GM23338 (cell line): ENCODE results near the gene SP5. TPM values are rescaled to one million over a fixed set of nuclear protein-coding genes. Genes with fewer than 3 reads are reported as not detected.

Experiments used
- ATAC-seq: fragments of 200-7000 bp; cut with Tn5 transposase; 3 replicates; pipeline ENCODE4 v1.9.1; 2020
- DNase-seq: peaks from one replicate; pipeline ENCODE4 v3.0.0-alpha.2; 2015; ENCODE audit warnings: low spot score
- H2AFZ ChIP-seq: fragments of 200-600 bp; sonication (generic); 2 replicates; pipeline ENCODE4 v1.8.0; 2016; ENCODE audit warnings: antibody characterized with exemption, mild to moderate bottlenecking, moderate library complexity
- H3F3A ChIP-seq: fragments of 200-600 bp; sonication (generic); replicated peaks from 2 replicates; pipeline ENCODE4 v1.8.0; 2017; ENCODE audit warnings: antibody characterized with exemption, mixed run types, low read depth
- H3K27ac ChIP-seq: fragments of 200-600 bp; sonication (generic); 2 replicates; pipeline ENCODE4 v1.6.1; 2016; ENCODE audit warnings: low read depth
- H3K27me3 ChIP-seq: fragments of 200-600 bp; sonication (generic); 2 replicates; pipeline ENCODE4 v1.8.0; 2016; ENCODE audit warnings: mild to moderate bottlenecking, mixed run types, moderate library complexity; ENCODE audit not compliant: insufficient read depth
- H3K36me3 ChIP-seq: fragments of 200-600 bp; sonication (generic); 2 replicates; pipeline ENCODE4 v1.8.0; 2016; ENCODE audit warnings: mild to moderate bottlenecking; ENCODE audit not compliant: insufficient read depth
- H3K4me1 ChIP-seq: fragments of 200-600 bp; sonication (generic); 2 replicates; pipeline ENCODE4 v1.8.0; 2016; ENCODE audit warnings: mild to moderate bottlenecking, moderate library complexity; ENCODE audit not compliant: insufficient read depth
- H3K4me2 ChIP-seq: fragments of 200-600 bp; sonication (generic); 2 replicates; pipeline ENCODE4 v1.7.1; 2017; ENCODE audit warnings: mixed run types
- H3K4me3 ChIP-seq: fragments of 200-600 bp; sonication (generic); 2 replicates; pipeline ENCODE4 v1.6.1; 2016; ENCODE audit warnings: mixed run types
- H3K79me2 ChIP-seq: fragments of 200-600 bp; sonication (generic); replicated peaks from 2 replicates; pipeline ENCODE4 v1.8.0; 2017; ENCODE audit warnings: mild to moderate bottlenecking; ENCODE audit not compliant: insufficient read depth
- H3K9me2 ChIP-seq: fragments of 200-600 bp; sonication (generic); 2 replicates; pipeline ENCODE4 v1.8.0; 2017; ENCODE audit not compliant: insufficient read depth
- H4K20me1 ChIP-seq: fragments of 200-600 bp; sonication (generic); replicated peaks from 2 replicates; pipeline ENCODE4 v1.8.0; 2017; ENCODE audit warnings: mild to moderate bottlenecking; ENCODE audit not compliant: insufficient read depth
- H3K27ac Mint-ChIP-seq: 2 replicates; pipeline ENCODE4 v1.8.0; 2020; ENCODE audit warnings: inconsistent platforms, mild to moderate bottlenecking, moderate library complexity, mixed read lengths
- H3K27me3 Mint-ChIP-seq: 3 replicates; pipeline ENCODE4 v1.8.0; 2022; ENCODE audit warnings: low read depth, mild to moderate bottlenecking, moderate library complexity, mixed read lengths, inconsistent platforms; ENCODE audit not compliant: insufficient read depth, poor library complexity
- H3K36me3 Mint-ChIP-seq: 3 replicates; pipeline ENCODE4 v1.8.0; 2021; ENCODE audit warnings: low read depth, mild to moderate bottlenecking, inconsistent platforms, moderate library complexity, mixed read lengths
- H3K4me1 Mint-ChIP-seq: 3 replicates; pipeline ENCODE4 v1.8.0; 2020; ENCODE audit warnings: mild to moderate bottlenecking, inconsistent platforms, mixed read lengths
- H3K4me3 Mint-ChIP-seq: 3 replicates; pipeline ENCODE4 v1.8.0; 2021; ENCODE audit warnings: moderate library complexity, mild to moderate bottlenecking, inconsistent platforms, mixed read lengths
- H3K9me3 Mint-ChIP-seq: 3 replicates; pipeline ENCODE4 v1.8.0; 2020; ENCODE audit warnings: moderate library complexity, mild to moderate bottlenecking, inconsistent platforms, mixed read lengths
- CTCF ChIP-seq, 2 experiments: fragments of 200-600 bp in 1 of 2; sonication (generic) in 1 of 2; conservative IDR thresholded peaks; 2 replicates each; pipeline versions ENCODE4 v1.5.1 to v1.6.1; 2016 to 2017; ENCODE audit warnings: antibody characterized with exemption in 2 of 2, low read depth in 2 of 2, mild to moderate bottlenecking in 2 of 2, moderate library complexity in 1 of 2
- EZH2phosphoT487 ChIP-seq: fragments of 200-600 bp; sonication (generic); IDR thresholded peaks from one replicate; pipeline ENCODE4 v1.8.1; 2018; ENCODE audit warnings: antibody characterized with exemption; ENCODE audit not compliant: unreplicated experiment
- POLR2AphosphoS5 ChIP-seq: IDR thresholded peaks from 2 replicates; pipeline ENCODE4 v1.6.1; 2016; ENCODE audit warnings: antibody characterized with exemption, low read depth
- ZNF114 ChIP-seq: fragments of 250-450 bp; sonication (Bioruptor Pico); IDR thresholded peaks from 2 replicates; pipeline ENCODE4 v1.5.0; 2020; ENCODE audit warnings: mild to moderate bottlenecking, moderate library complexity
- ZNF462 ChIP-seq: fragments of 250-450 bp; sonication (Bioruptor Pico); IDR thresholded peaks from 2 replicates; pipeline ENCODE4 v1.5.0; 2020; ENCODE audit warnings: mild to moderate bottlenecking, moderate library complexity
- polyA plus RNA-seq: library from polyadenylated mRNA; unstranded; fragments of >200 nt; fragmentation: Nextera tagmentation; extraction: Ambion mirVana; gene quantifications from 2 replicates; pipeline ENCODE4 v1.2.1, GENCODE V29; 2016
- total RNA-seq: library from RNA; depleted of rRNA; stranded (reverse); fragments of >200 nt; shearing (Covaris generic); gene quantifications from 2 replicates; pipeline ENCODE4 v1.2.3, GENCODE V29; 2014

SP5 gene
- total and polyA plus RNA-seq, 2 experiments from 2014 or later, result 0.21 to 0.32 TPM

- Histone ChIP-seq H3K79me2 (no peaks in the 10 kb centered on the region), H4K20me1 (no peaks in the 10 kb centered on the region), H3K4me3 (no peak overlapping the region), H3K4me2 (no peak overlapping the region), H3F3A (no peaks in the 10 kb centered on the region), H3K36me3 (no peaks in the 10 kb centered on the region), H3K4me1 (no peaks in the 10 kb centered on the region), H2AFZ (no peak overlapping the region), H3K27ac (no peak overlapping the region), H3K27me3 (no peaks in the 10 kb centered on the region), H3K9me2 (no peaks in the 10 kb centered on the region; the same call in 1 of the 2 replicates)
- Mint-ChIP-seq H3K9me3 (no peaks in the 10 kb centered on the region), H3K4me3 (no peak overlapping the region), H3K27me3 (peaks cover 4% of the 10 kb centered on the region), H3K27ac (no peak overlapping the region), H3K4me1 (no peaks in the 10 kb centered on the region), H3K36me3 (no peaks in the 10 kb centered on the region)
- TF ChIP-seq EZH2phosphoT487 (no peak), ZNF114 (CRISPR knock-in tag) (no peak), ZNF462 (no peak), CTCF (conservative IDR thresholded peaks at IDR 0.05; ENCODE audit: low read depth in 2 of 2) (no peak), POLR2AphosphoS5 (no peak)
- DNase-seq (no peak), ATAC-seq (no peak)
Observed at GRCh38 chr2:170670651-170671050, 44.5 kb upstream of the SP5 start.
